Transverse colon (tissue), 4 donors: ENCODE data around the gene ARF1. TPM values are rescaled to one million over a fixed set of nuclear protein-coding genes. Genes with fewer than 3 reads are reported as not detected.

Experiments
- DNase-seq: peaks from one replicate; pipeline ENCODE4 v3.0.0-alpha.2; 2019
- H3K27ac ChIP-seq, 4 donors: fragments of 200-600 bp; sonication (generic); 2 replicates each; pipeline ENCODE4 v1.5.1; 2016 to 2018; ENCODE audit warnings: inconsistent platforms in 4 of 4
- H3K27me3 ChIP-seq: fragments of 200-600 bp; sonication (generic); 2 replicates; pipeline ENCODE4 v1.5.1; 2017; ENCODE audit warnings: inconsistent platforms
- H3K36me3 ChIP-seq, 4 donors: fragments of 200-600 bp; sonication (generic); 2 replicates each; pipeline ENCODE4 v1.5.1; 2017 to 2019; ENCODE audit warnings: inconsistent platforms in 4 of 4
- H3K4me1 ChIP-seq, 4 donors: fragments of 200-600 bp; sonication (generic); 2 replicates each; pipeline ENCODE4 v1.5.1; 2017 to 2020; ENCODE audit warnings: inconsistent platforms in 4 of 4
- H3K4me3 ChIP-seq, 4 donors: fragments of 200-600 bp; sonication (generic); 1 replicate in 1 of 4; 2 replicates in 3 of 4; pipeline versions ENCODE4 v1.5.1 to v1.6.1; 2017 to 2019; ENCODE audit warnings: inconsistent platforms in 4 of 4
- H3K9me3 ChIP-seq, 2 donors: fragments of 200-600 bp; sonication (generic); 2 replicates each; pipeline ENCODE4 v1.5.1; 2017 to 2019; ENCODE audit warnings: inconsistent platforms in 2 of 2
- CTCF ChIP-seq, 5 experiments: fragments of 200-600 bp in 3 of 5; fragments of 450-650 bp in 2 of 5; sonication (generic) in 3 of 5; IDR thresholded peaks; 1 replicate in 2 of 5; 2 replicates in 3 of 5; pipeline ENCODE4 v1.5.1; 2016 to 2017; ENCODE audit warnings: antibody characterized with exemption in 5 of 5, inconsistent platforms in 3 of 5, mild to moderate bottlenecking in 2 of 5, moderate library complexity in 1 of 5
- EP300 ChIP-seq: sonication (generic); formaldehyde crosslinking; IDR thresholded peaks from one replicate; pipeline ENCODE4 v1.6.1; 2017; ENCODE audit warnings: antibody characterized with exemption, low read depth
- POLR2A ChIP-seq: fragments of 450-650 bp; IDR thresholded peaks from one replicate; pipeline ENCODE4 v1.6.1; 2016; ENCODE audit warnings: antibody characterized with exemption, mild to moderate bottlenecking, moderate library complexity
- POLR2AphosphoS5 ChIP-seq, 3 donors: sonication (generic); formaldehyde crosslinking; IDR thresholded peaks; one replicate each; pipeline ENCODE4 v1.6.1; 2016; ENCODE audit warnings: antibody characterized with exemption in 3 of 3
- WGBS, 2 donors: methylation state at CpG; one replicate each; pipeline ENCODE4 v1.1.5; 2018; ENCODE audit warnings: low coverage in 1 of 2; 5-methylcytosine and 5-hydroxymethylcytosine counted together
- in situ Hi-C, 4 donors: fragments of 200-750 bp; cut with MboI; loops; one replicate each; pipeline versions ENCODE4 v1.15.0 to v1.15.1; 2017; ENCODE audit warnings: low sequenced_read_pairs in 3 of 4, low pct_ligation_motif_present in 1 of 4, low pct_unique_long_range_greater_than_20kb in 1 of 4
- intact Hi-C: fragments of 100-400 bp; cut with DNase I; formaldehyde crosslinking; loops from one replicate; pipeline ENCODE4 v1.15.1; 2023; ENCODE audit warnings: low total_unique reads
- total RNA-seq, 4 donors: library from RNA; depleted of rRNA; stranded (reverse); fragments of >200 nt; gene quantifications; one replicate each; pipeline ENCODE4 v1.1.0, GENCODE V29; 2016

The ARF1 gene
- total RNA-seq, 4 donors from 2014 or later, result 303 to 452 (median 375) TPM

- in situ Hi-C loops, result no loop called here
- DNase-seq, result no peak
- TF ChIP-seq EP300, result no peak
- no peak for TF ChIP-seq CTCF (IDR thresholded peaks at IDR 0.05)
- no peak for TF ChIP-seq POLR2AphosphoS5 (IDR thresholded peaks at IDR 0.05)
- no peak for TF ChIP-seq POLR2A
- H3K36me3 ChIP-seq, result no peaks in the 10 kb centered on the region
- peaks cover 0 to 22% (median 14%) of the 10 kb centered on the region in 4 donors for H3K4me1 ChIP-seq
- no peak overlapping the region for H3K27ac ChIP-seq
- H3K27me3 ChIP-seq, result peaks cover 100% of the 10 kb centered on the region
- no peaks in the 10 kb centered on the region for H3K9me3 ChIP-seq
- WGBS, 2 donors, result 86% methylated on average over 8 of the region's 9 CpGs; no CpG with 5 or more reads in 1 of the 2 donors
- no peak overlapping the region for H3K4me3 ChIP-seq
- intact Hi-C loops, result no loop called here
Observed at GRCh38 chr1:228062085-228062791, 20.3 kb upstream of the ARF1 start.

GRCh38 chr1:228062812-228063211, 19.7 kb upstream of the ARF1 start:
- Histone ChIP-seq H3K4me3 (no peak overlapping the region), H3K27ac (no peak overlapping the region), H3K9me3 (no peaks in the 10 kb centered on the region), H3K4me1 (peaks cover 0 to 22% (median 14%) of the 10 kb centered on the region in 4 donors), H3K27me3 (peaks cover 98% of the 10 kb centered on the region), H3K36me3 (no peaks in the 10 kb centered on the region)
- no peak for DNase-seq
- intact Hi-C loops, result no loop called here
- WGBS, 2 donors, result 60 to 80% methylated on average over 1 to 4 of the region's 4 CpGs
- in situ Hi-C loops, result no loop called here
- TF ChIP-seq POLR2AphosphoS5 (IDR thresholded peaks at IDR 0.05), result no peak
- TF ChIP-seq CTCF (IDR thresholded peaks at IDR 0.05), result no peak
- TF ChIP-seq POLR2A, result no peak
- no peak for TF ChIP-seq EP300

GRCh38 chr1:228063251-228064191, 19.0 kb upstream of the ARF1 start:
- no peak for TF ChIP-seq EP300
- TF ChIP-seq POLR2AphosphoS5 (IDR thresholded peaks at IDR 0.05), result no peak
- no peak for TF ChIP-seq CTCF (IDR thresholded peaks at IDR 0.05)
- TF ChIP-seq POLR2A, result no peak
- intact Hi-C loops, result no loop called here
- peaks cover 91% of the 10 kb centered on the region for H3K27me3 ChIP-seq

GRCh38 chr1:228064296-228064695, 18.2 kb upstream of the ARF1 start:
- Histone ChIP-seq H3K27me3 (peaks cover 83% of the 10 kb centered on the region), H3K4me1 (peaks cover 0 to 17% (median 13%) of the 10 kb centered on the region in 4 donors), H3K4me3 (no peak overlapping the region), H3K36me3 (no peaks in the 10 kb centered on the region), H3K9me3 (no peaks in the 10 kb centered on the region), H3K27ac (no peak overlapping the region)
- WGBS, 2 donors, result 55% methylated on average over 8 of the region's 8 CpGs; no CpG with 5 or more reads in 1 of the 2 donors
- intact Hi-C loops, result no loop called here
- TF ChIP-seq CTCF (IDR thresholded peaks at IDR 0.05) (no peak), EP300 (no peak), POLR2A (no peak), POLR2AphosphoS5 (IDR thresholded peaks at IDR 0.05) (no peak)
- DNase-seq, result no peak
- in situ Hi-C loops, result no loop called here

More at GRCh38 chr1:228063251-228064191, 19.0 kb upstream of the ARF1 start:
- DNase-seq, result no peak
- H3K27ac ChIP-seq, result no peak overlapping the region
- peaks cover 0 to 22% (median 14%) of the 10 kb centered on the region in 4 donors for H3K4me1 ChIP-seq
- WGBS, 2 donors, result 78% methylated on average over 8 of the region's 15 CpGs; no CpG with 5 or more reads in 1 of the 2 donors
- no peak overlapping the region for H3K4me3 ChIP-seq
- no peaks in the 10 kb centered on the region for H3K9me3 ChIP-seq
- no peaks in the 10 kb centered on the region for H3K36me3 ChIP-seq
- in situ Hi-C loops, result no loop called here
